Measurements from ENCODE around the gene RNF151. TPM values are rescaled to one million over a fixed set of nuclear protein-coding genes. Genes with fewer than 3 reads are reported as not detected.

Gene RNF151
- total and polyA plus RNA-seq, 2 of the 13 experiments (the other 11 are each of a cell fraction or from before 2014, with no cell fraction given) = not detected

- TF ChIP-seq PRDM15 (CRISPR knock-in tag; IDR thresholded peaks at IDR 0.05) (no peak), ETV6 (CRISPR knock-in tag; conservative IDR thresholded peaks at IDR 0.05) (0 out of 2 replicates have a peak, but pooled peaks have one; percentile 31), SETDB1 (CRISPR knock-in tag; IDR thresholded peaks at IDR 0.05; ENCODE audit: borderline replicate concordance) (no peak), ZFY (CRISPR knock-in tag; IDR thresholded peaks at IDR 0.05) (peak; percentile 78), RARA (CRISPR knock-in tag; IDR thresholded peaks at IDR 0.05) (peak; percentile 65; the same call in 1 of the 2 replicates), CHD4 (IDR thresholded peaks at IDR 0.05; ENCODE audit: borderline replicate concordance, low read length) (0 out of 2 replicates have a peak, but pooled peaks have one; percentile 59), ZNF639 (CRISPR knock-in tag; conservative IDR thresholded peaks at IDR 0.05) (no peak), ZNF530 (CRISPR knock-in tag; IDR thresholded peaks at IDR 0.05; ENCODE audit: low read depth) (no peak), ZNF792 (CRISPR knock-in tag; IDR thresholded peaks at IDR 0.05) (peak; percentile 37; the same call in 1 of the 2 replicates), MEIS2 (CRISPR knock-in tag; IDR thresholded peaks at IDR 0.05) (peak; percentile 61; the same call in 1 of the 2 replicates), SMAD1 (CRISPR knock-in tag; IDR thresholded peaks at IDR 0.05; ENCODE audit: borderline replicate concordance, low read depth) (no peak), ZNF549 (CRISPR knock-in tag; IDR thresholded peaks at IDR 0.05) (no peak), TRAFD1 (CRISPR knock-in tag; IDR thresholded peaks at IDR 0.05; ENCODE audit: borderline replicate concordance) (no peak), FLYWCH1 (CRISPR knock-in tag; IDR thresholded peaks at IDR 0.05) (no peak), SNAPC2 (CRISPR knock-in tag; IDR thresholded peaks at IDR 0.05) (0 out of 2 replicates have a peak, but pooled peaks have one; percentile 31), ZNF414 (CRISPR knock-in tag; IDR thresholded peaks at IDR 0.05) (peak; percentile 92), HNF1B (CRISPR knock-in tag; IDR thresholded peaks at IDR 0.05) (peak; percentile 78; the same call in 1 of the 2 replicates), SNAI1 (CRISPR knock-in tag; IDR thresholded peaks at IDR 0.05; ENCODE audit: borderline replicate concordance) (peak; percentile 91; the same call in 1 of the 2 replicates)
Measured at GRCh38 chr16:1940273-1941161, 26.1 kb upstream of the RNF151 start (continued).

Measured in HepG2 (cell line).